H1 (cell line): ENCODE measurements around the gene DEDD. TPM values are rescaled to one million over a fixed set of nuclear protein-coding genes. Genes with fewer than 3 reads are reported as not detected.

ENCODE experiments used
- CTCF ChIA-PET: fragments of 300-600 bp; sonication (Branson Sonifier 250); formaldehyde crosslinking; loops from one replicate; lab custom pipeline; 2021; ENCODE audit not compliant: partially characterized antibody; lab: Charles Lee
- POLR2A ChIA-PET: fragments of 300-600 bp; sonication (Branson Sonifier 250); formaldehyde crosslinking; loops from one replicate; lab custom pipeline; 2021; ENCODE audit warnings: inconsistent platforms; ENCODE audit not compliant: partially characterized antibody; lab: Charles Lee
- DNase-seq, 2 experiments: peaks; one replicate each; pipeline versions ENCODE4 v3.0.0 to v3.0.0-alpha.2; 2010 to 2022; ENCODE audit warnings: low spot score in 2 of 2, low read depth in 1 of 2, mixed read lengths in 1 of 2
- FAIRE-seq: peaks from 2 replicates; lab custom pipeline; 2011; peaks lifted over from hg19 to GRCh38; lab: Jason Lieb, UNC
- H2AFZ ChIP-seq: 2 replicates; pipeline ENCODE4 v1.8.1; 2012; ENCODE audit warnings: low read length, inconsistent platforms
- H2AK5ac ChIP-seq: 2 replicates; pipeline ENCODE4 v1.6.1; 2013; ENCODE audit warnings: low read depth, low read length
- H2BK120ac ChIP-seq: replicated peaks from 2 replicates; pipeline ENCODE3; 2013; ENCODE audit warnings: low read depth, low read length, inconsistent platforms
- H2BK12ac ChIP-seq: 2 replicates; pipeline ENCODE4 v1.6.1; 2013; ENCODE audit warnings: low read depth, low read length
- H2BK15ac ChIP-seq: 2 replicates; pipeline ENCODE4 v1.6.1; 2013; ENCODE audit warnings: low read length
- H2BK20ac ChIP-seq: 2 replicates; pipeline ENCODE4 v1.6.1; 2013; ENCODE audit warnings: low read length
- H2BK5ac ChIP-seq: 2 replicates; pipeline ENCODE4 v1.6.1; 2013; ENCODE audit warnings: low read depth, low read length
- H3K14ac ChIP-seq: 2 replicates; pipeline ENCODE4 v1.6.1; 2013; ENCODE audit warnings: inconsistent platforms; ENCODE audit not compliant: insufficient read length
- H3K18ac ChIP-seq: 2 replicates; pipeline ENCODE4 v1.6.1; 2013; ENCODE audit warnings: low read length; ENCODE audit errors: extremely low read depth
- H3K23ac ChIP-seq: 2 replicates; pipeline ENCODE4 v1.6.1; 2013; ENCODE audit warnings: inconsistent platforms; ENCODE audit not compliant: insufficient read length
- H3K23me2 ChIP-seq: 2 replicates; pipeline ENCODE4 v1.6.1; 2013; ENCODE audit warnings: low read depth, low read length
- H3K27ac ChIP-seq: 2 replicates; pipeline ENCODE4 v1.6.1; 2011; ENCODE audit warnings: low read depth, low read length, inconsistent platforms
- H3K27me3 ChIP-seq, 4 experiments: replicated peaks in 1 of 4; 1 replicate in 1 of 4; 2 replicates in 3 of 4; pipeline versions ENCODE4 v1.6.1 to v1.8.1; 2011 to 2013; ENCODE audit warnings: low read length in 3 of 4, mild to moderate bottlenecking in 3 of 4, inconsistent platforms in 2 of 4, mixed read lengths in 2 of 4, moderate library complexity in 1 of 4; ENCODE audit not compliant: control insufficient read depth in 3 of 4, insufficient read depth in 3 of 4; ENCODE audit errors: extremely low read depth in 1 of 4
- H3K36me3 ChIP-seq, 4 experiments: 2 replicates each; pipeline versions ENCODE4 v1.6.1 to v1.8.1; 2011 to 2013; ENCODE audit warnings: mild to moderate bottlenecking in 4 of 4, low read length in 3 of 4, moderate library complexity in 2 of 4, control low read depth in 1 of 4, inconsistent platforms in 1 of 4; ENCODE audit not compliant: insufficient read depth in 4 of 4, control insufficient read depth in 2 of 4
- H3K4ac ChIP-seq: replicated peaks from 2 replicates; pipeline ENCODE3; 2013; ENCODE audit warnings: low read length, low read depth, mixed read lengths, inconsistent platforms; ENCODE audit not compliant: insufficient read length
- H3K4me1 ChIP-seq, 4 experiments: replicated peaks in 1 of 4; 1 replicate in 1 of 4; 2 replicates in 3 of 4; pipeline versions ENCODE4 v1.6.1 to v1.8.1; 2011 to 2013; ENCODE audit warnings: low read length in 3 of 4, inconsistent platforms in 2 of 4, mixed read lengths in 1 of 4; ENCODE audit not compliant: insufficient read depth in 4 of 4, control insufficient read depth in 3 of 4
- H3K4me2 ChIP-seq, 2 experiments: 2 replicates each; pipeline versions ENCODE4 v1.6.1 to v1.8.1; 2011 to 2013; ENCODE audit warnings: low read depth in 2 of 2, low read length in 2 of 2, control low read depth in 1 of 2, inconsistent platforms in 1 of 2, mild to moderate bottlenecking in 1 of 2; ENCODE audit not compliant: insufficient read depth in 1 of 2
- H3K4me3 ChIP-seq, 4 experiments: fragments of 200-600, 300-600 bp in 1 of 4; sonication (generic), shearing (Covaris generic), sonication (Bioruptor Twin) in 1 of 4; 2 replicates each; pipeline versions ENCODE4 v1.5.1 to v1.8.1; 2011 to 2016; ENCODE audit warnings: low read length in 4 of 4, low read depth in 3 of 4, control low read depth in 2 of 4, inconsistent platforms in 2 of 4, mild to moderate bottlenecking in 2 of 4, mixed read lengths in 1 of 4, moderate library complexity in 1 of 4; ENCODE audit not compliant: insufficient read depth in 2 of 4; ENCODE audit errors: extremely low read depth in 1 of 4
- H3K56ac ChIP-seq: replicated peaks from 2 replicates; pipeline ENCODE3; 2013; ENCODE audit warnings: low read depth, mild to moderate bottlenecking, mixed read lengths, low read length, inconsistent platforms; ENCODE audit not compliant: insufficient read length
- H3K79me1 ChIP-seq: 2 replicates; pipeline ENCODE4 v1.6.1; 2013; ENCODE audit warnings: low read depth, low read length, control low read depth
- H3K79me2 ChIP-seq, 2 experiments: 2 replicates each; pipeline versions ENCODE4 v1.6.1 to v1.8.1; 2012 to 2013; ENCODE audit warnings: low read length in 2 of 2, mild to moderate bottlenecking in 2 of 2, inconsistent platforms in 1 of 2; ENCODE audit not compliant: insufficient read depth in 2 of 2, control insufficient read depth in 1 of 2
- H3K9ac ChIP-seq, 4 experiments: replicated peaks in 1 of 4; 1 replicate in 1 of 4; 2 replicates in 3 of 4; pipeline versions ENCODE4 v1.6.1 to v1.8.1; 2011 to 2013; ENCODE audit warnings: low read depth in 3 of 4, low read length in 3 of 4, control low read depth in 2 of 4, mild to moderate bottlenecking in 2 of 4, moderate library complexity in 2 of 4, inconsistent platforms in 1 of 4; ENCODE audit errors: extremely low read depth in 1 of 4
- H3K9me3 ChIP-seq, 2 experiments: 2 replicates each; pipeline versions ENCODE4 v1.6.1 to v1.8.1; 2012 to 2013; ENCODE audit warnings: mild to moderate bottlenecking in 2 of 2, moderate library complexity in 2 of 2, control low read depth in 1 of 2, inconsistent platforms in 1 of 2, low read depth in 1 of 2, low read length in 1 of 2, mixed read lengths in 1 of 2; ENCODE audit not compliant: insufficient read depth in 2 of 2
- H4K20me1 ChIP-seq, 2 experiments: replicated peaks in 1 of 2; 2 replicates each; pipeline versions ENCODE3 to v1.8.1; 2011 to 2013; ENCODE audit warnings: inconsistent platforms in 2 of 2, low read length in 2 of 2, mild to moderate bottlenecking in 1 of 2; ENCODE audit not compliant: insufficient read depth in 2 of 2, control insufficient read depth in 1 of 2
- H4K5ac ChIP-seq: 2 replicates; pipeline ENCODE4 v1.6.1; 2013; ENCODE audit warnings: low read length, low read depth, mixed read lengths, inconsistent platforms; ENCODE audit not compliant: insufficient read length
- H4K8ac ChIP-seq: 2 replicates; pipeline ENCODE4 v1.8.0; 2013; ENCODE audit warnings: mild to moderate bottlenecking, moderate library complexity, low read length, inconsistent platforms; ENCODE audit not compliant: insufficient read depth; ENCODE audit errors: extremely low read depth
- H4K91ac ChIP-seq: replicated peaks from 2 replicates; pipeline ENCODE3; 2013; ENCODE audit warnings: low read length, mixed read lengths, inconsistent platforms; ENCODE audit not compliant: insufficient read length
- BACH1 ChIP-seq: IDR thresholded peaks from 2 replicates; pipeline ENCODE4 v1.6.1; 2012; ENCODE audit warnings: low read length, improper control_type of control experiment
- CBX8 ChIP-seq: fragments of 300-800, 300-1000 bp; sonication (generic); IDR thresholded peaks from 2 replicates; pipeline ENCODE4 v1.7.1; 2016; ENCODE audit warnings: low read depth, low read length, borderline replicate concordance
- CEBPB ChIP-seq: IDR thresholded peaks from 2 replicates; pipeline ENCODE4 v1.6.1; 2012; ENCODE audit warnings: low read depth, low read length
- E2F6 ChIP-seq: IDR thresholded peaks from 2 replicates; pipeline ENCODE4 v1.6.1; 2012; ENCODE audit warnings: inconsistent platforms
- EGR1 ChIP-seq: IDR thresholded peaks from 2 replicates; pipeline ENCODE4 v1.6.1; 2011; ENCODE audit warnings: low read depth, low read length, borderline replicate concordance
- KDM4A ChIP-seq: IDR thresholded peaks from one replicate; pipeline ENCODE4 v1.7.1; 2012; ENCODE audit warnings: low read depth, mild to moderate bottlenecking, moderate library complexity, low read length, inconsistent platforms; ENCODE audit not compliant: severe bottlenecking
- KDM5A ChIP-seq: fragments of 200-600 bp; IDR thresholded peaks from 2 replicates; pipeline ENCODE4 v1.7.1; 2012; ENCODE audit warnings: mild to moderate bottlenecking, low read length, inconsistent platforms, mixed read lengths
- RAD21 ChIP-seq, 2 experiments: IDR thresholded peaks in 1 of 2; conservative IDR thresholded peaks in 1 of 2; 2 replicates each; pipeline ENCODE4 v1.6.1; 2011; ENCODE audit warnings: low read depth in 2 of 2, low read length in 2 of 2, improper control_type of control experiment in 1 of 2, inconsistent platforms in 1 of 2, mild to moderate bottlenecking in 1 of 2, moderate library complexity in 1 of 2
- RFX5 ChIP-seq: IDR thresholded peaks from 2 replicates; pipeline ENCODE4 v1.6.1; 2011; ENCODE audit warnings: low read depth, low read length, improper control_type of control experiment, borderline replicate concordance
- TBP ChIP-seq: IDR thresholded peaks from 2 replicates; pipeline ENCODE4 v1.6.1; 2011; ENCODE audit warnings: low read depth, low read length, improper control_type of control experiment
- USF2 ChIP-seq: IDR thresholded peaks from 2 replicates; pipeline ENCODE4 v1.6.1; 2011; ENCODE audit warnings: low read length, improper control_type of control experiment
- YY1 ChIP-seq: IDR thresholded peaks from 2 replicates; pipeline ENCODE4 v1.6.1; 2011; ENCODE audit warnings: low read depth, mild to moderate bottlenecking, low read length
- WGBS, 2 experiments: shearing (Covaris generic) in 1 of 2; methylation state at CpG; one replicate each; pipeline versions ENCODE4 v1.1.6 to v1.1.7; 2013 to 2015; ENCODE audit warnings: low lambda C conversion rate in 2 of 2, mixed read lengths in 2 of 2, inconsistent platforms in 1 of 2, low coverage in 1 of 2, missing lambda C conversion rate in 1 of 2; ENCODE audit not compliant: insufficient replicate concordance in 2 of 2, insufficient coverage in 1 of 2, insufficient read length in 1 of 2; ENCODE audit errors: extremely low coverage in 1 of 2, missing lambda C conversion rate in 1 of 2; 5-methylcytosine and 5-hydroxymethylcytosine counted together
- polyA plus RNA-seq, 7 experiments: library from polyadenylated mRNA; depleted of rRNA in 3 of 7; stranded (reverse) in 5 of 7; unstranded in 2 of 7; fragments of >200 nt in 5 of 7; fragments of 200-250 nt in 2 of 7; gene quantifications; 1 replicate in 5 of 7; 2 replicates in 1 of 7; 4 replicates in 1 of 7; pipeline versions ENCODE4 v1.2.1 to v1.2.3, GENCODE V29; 2011 to 2013; ENCODE audit warnings: missing spikeins in 2 of 7, mixed read lengths in 2 of 7
- total RNA-seq: library from RNA; stranded (reverse); fragmentation: NEBNext Ultra II Directional; extraction: Animal tissue kit (Norgen Biotek cat#: 25700); gene quantifications from 2 replicates; pipeline ENCODE4 v1.2.1, GENCODE V29; 2021

Gene DEDD
- total and polyA plus RNA-seq, 2 of the 8 experiments (the other 6 are each of a cell fraction or from before 2014, with no cell fraction given) = 42.6 to 55.9 TPM

GRCh38 chr1:161179698-161180097, 47.2 kb upstream of the DEDD start:
- H2BK5ac ChIP-seq = no peak overlapping the region
- POLR2A ChIA-PET = interaction anchor here (0.6 to 1.6 kb wide), 5 partner anchors 17 to 233 kb away, joined by 3 to 5 read pairs (median 4); partner anchors contain the start of gene NDUFS2
- H3K23ac ChIP-seq = no peak overlapping the region
- H2BK20ac ChIP-seq = no peak overlapping the region
- H2BK15ac ChIP-seq = no peak overlapping the region
- no peak overlapping the region for H3K14ac ChIP-seq
- peaks cover 0 to 9% (median 2%) of the 10 kb centered on the region in 4 experiments; a peak in 4 of 8 replicates for H3K36me3 ChIP-seq
- peaks cover 0 to 13% (median under 1%) of the 10 kb centered on the region in 4 experiments; a peak in 3 of 7 replicates for H3K4me1 ChIP-seq
- H3K18ac ChIP-seq = no peak overlapping the region
- peaks cover 0 to 4% of the 10 kb centered on the region in 2 experiments; a peak in 1 of 4 replicates for H3K79me2 ChIP-seq
- no peak overlapping the region for H4K8ac ChIP-seq
- peaks cover 0 to 4% of the 10 kb centered on the region in 2 experiments for H4K20me1 ChIP-seq
- no peak overlapping the region for H3K27ac ChIP-seq
- no peaks in the 10 kb centered on the region for H3K27me3 ChIP-seq
- H2AFZ ChIP-seq = no peak overlapping the region
- no peak overlapping the region for H2AK5ac ChIP-seq
- H2BK120ac ChIP-seq = no peak overlapping the region
- no peak for FAIRE-seq
- H3K4me3 ChIP-seq = no peak overlapping the region
- H3K23me2 ChIP-seq = peaks cover 2% of the 10 kb centered on the region; the same call in 1 of the 2 replicates
- H4K91ac ChIP-seq = no peak overlapping the region
- no peak overlapping the region for H4K5ac ChIP-seq
- no peak overlapping the region for H3K4me2 ChIP-seq
- no peak overlapping the region for H3K9ac ChIP-seq
- H3K79me1 ChIP-seq = peaks cover 4% of the 10 kb centered on the region
- H3K4ac ChIP-seq = no peak overlapping the region
- no peak for DNase-seq
- no peaks in the 10 kb centered on the region for H3K9me3 ChIP-seq
- no peak overlapping the region for H3K56ac ChIP-seq
- H2BK12ac ChIP-seq = no peak overlapping the region
- CTCF ChIA-PET = interaction anchor here (1.0 to 5.5 kb wide), 7 partner anchors 9 to 202 kb away, joined by 3 to 37 read pairs (median 4); partner anchors contain the start of genes ADAMTS4 and PPOX
- WGBS, 2 experiments = 100% methylated on average over 3 of the region's 3 CpGs; no CpG with 5 or more reads in 1 of the 2 experiments
- TF ChIP-seq RAD21 (IDR thresholded peaks at IDR 0.05 in 1 of 2, conservative IDR thresholded peaks at IDR 0.05 in 1 of 2; ENCODE audit: low read depth in 2 of 2, low read length in 2 of 2) = no peak
- TF ChIP-seq TBP = no peak
- TF ChIP-seq USF2 = no peak
- TF ChIP-seq KDM5A = no peak
- no peak for TF ChIP-seq CEBPB
- no peak for TF ChIP-seq EGR1
- TF ChIP-seq BACH1 = no peak
- no peak for TF ChIP-seq KDM4A
- TF ChIP-seq YY1 = no peak
- no peak for TF ChIP-seq CBX8
- no peak for TF ChIP-seq RFX5
- TF ChIP-seq E2F6 = no peak
